Panc1 (cell line): ENCODE results near the gene MPP3. TPM values are rescaled to one million over a fixed set of nuclear protein-coding genes. Genes with fewer than 3 reads are reported as not detected.
"Not testable (repeated sequence)": the region's sequence is repeated elsewhere in the genome, so short reads cannot be mapped to it uniquely, and the experiment has no call there.

Source experiments
- ATAC-seq: fragments of 200-7000 bp; cut with Tn5 transposase; 2 replicates; pipeline ENCODE4 v1.9.1; 2020; ENCODE audit warnings: mild to moderate bottlenecking, moderate library complexity
- BruUV-seq: library from RNA; stranded (reverse); fragments of 400-500 nt; replicated peaks from 2 replicates; lab custom pipeline; 2021; lab: Mats Ljungman, UMichigan
- CTCF ChIA-PET: fragments of 300-600 bp; sonication (Branson Sonifier 250); formaldehyde crosslinking; loops from one replicate; lab custom pipeline; 2022; ENCODE audit warnings: antibody characterized with exemption; lab: Charles Lee
- POLR2A ChIA-PET: fragments of 300-600 bp; sonication (Branson Sonifier 250); formaldehyde crosslinking; loops from one replicate; lab custom pipeline; 2022; ENCODE audit warnings: antibody characterized with exemption; lab: Charles Lee
- DNase-seq: peaks from one replicate; pipeline ENCODE4 v3.0.0-alpha.2; 2010; ENCODE audit warnings: low read depth, low spot score
- H3K27ac ChIP-seq: 2 replicates; pipeline ENCODE4 v1.5.1; 2011; ENCODE audit warnings: mild to moderate bottlenecking, low read length, inconsistent platforms
- H3K27me3 ChIP-seq: fragments of 200-500 bp; sonication (Bioruptor generic); 2 replicates; pipeline ENCODE4 v1.6.0; 2014; ENCODE audit warnings: low read length, inconsistent platforms; ENCODE audit not compliant: control insufficient read depth, insufficient read depth
- H3K36me3 ChIP-seq: fragments of 200-500 bp; sonication (Bioruptor generic); 2 replicates; pipeline ENCODE4 v1.5.1; 2014; ENCODE audit warnings: inconsistent platforms, mild to moderate bottlenecking, low read length, moderate library complexity; ENCODE audit not compliant: control insufficient read depth, insufficient read depth
- H3K4me1 ChIP-seq: 2 replicates; pipeline ENCODE4 v1.5.1; 2011; ENCODE audit warnings: inconsistent platforms, mild to moderate bottlenecking, low read length, moderate library complexity; ENCODE audit not compliant: control insufficient read depth, insufficient read depth
- H3K4me3 ChIP-seq, 2 experiments: 2 replicates each; pipeline ENCODE4 v1.5.1; 2011 to 2012; ENCODE audit warnings: low read depth in 2 of 2, low read length in 2 of 2, mild to moderate bottlenecking in 2 of 2, inconsistent platforms in 1 of 2, moderate library complexity in 1 of 2
- H3K9me3 ChIP-seq: fragments of 200-500 bp; sonication (Bioruptor generic); 2 replicates; pipeline ENCODE4 v1.5.1; 2014; ENCODE audit warnings: low read depth, mild to moderate bottlenecking, inconsistent platforms, low read length, moderate library complexity; ENCODE audit not compliant: control insufficient read depth, insufficient read depth
- POLR2AphosphoS5 ChIP-seq: IDR thresholded peaks from 2 replicates; pipeline ENCODE4 v1.6.1; 2012; ENCODE audit warnings: mild to moderate bottlenecking, low read depth, low read length, moderate library complexity
- SIN3A ChIP-seq: IDR thresholded peaks from 2 replicates; pipeline ENCODE4 v1.6.1; 2012; ENCODE audit warnings: low read depth, mild to moderate bottlenecking, low read length, moderate library complexity, borderline replicate concordance; ENCODE audit not compliant: insufficient read depth
- TCF7L2 ChIP-seq: IDR thresholded peaks from 2 replicates; pipeline ENCODE4 v1.6.1; 2011; ENCODE audit warnings: mild to moderate bottlenecking, low read depth, low read length, inconsistent platforms
- in situ Hi-C: cut with HindIII; loops from 2 replicates; pipeline ENCODE4 v1.10.0; 2016; ENCODE audit warnings: low sequenced_read_pairs, low pct_unique_long_range_greater_than_20kb
- intact Hi-C: fragments of 100-400 bp; cut with micrococcal nuclease; formaldehyde crosslinking; loops from one replicate; pipeline ENCODE4 v1.10.0; 2022; ENCODE audit not compliant: unreplicated experiment
- total RNA-seq: library from RNA; stranded (reverse); gene quantifications from one replicate; pipeline ENCODE4 v1.2.1, GENCODE V29; 2021; ENCODE audit not compliant: unreplicated experiment
- TF ChIP-seq, protein P1 (sequence below), 2 experiments: IDR thresholded peaks; 2 replicates each; pipeline ENCODE4 v1.6.1; 2011 to 2012; ENCODE audit warnings: low read depth in 2 of 2, control low read depth in 1 of 2, low read length in 1 of 2, mild to moderate bottlenecking in 1 of 2, moderate library complexity in 1 of 2; ENCODE audit not compliant: insufficient read depth in 1 of 2

Gene MPP3
- total RNA-seq, 1 experiment from 2014 or later, result 7.1 TPM

DNA sequence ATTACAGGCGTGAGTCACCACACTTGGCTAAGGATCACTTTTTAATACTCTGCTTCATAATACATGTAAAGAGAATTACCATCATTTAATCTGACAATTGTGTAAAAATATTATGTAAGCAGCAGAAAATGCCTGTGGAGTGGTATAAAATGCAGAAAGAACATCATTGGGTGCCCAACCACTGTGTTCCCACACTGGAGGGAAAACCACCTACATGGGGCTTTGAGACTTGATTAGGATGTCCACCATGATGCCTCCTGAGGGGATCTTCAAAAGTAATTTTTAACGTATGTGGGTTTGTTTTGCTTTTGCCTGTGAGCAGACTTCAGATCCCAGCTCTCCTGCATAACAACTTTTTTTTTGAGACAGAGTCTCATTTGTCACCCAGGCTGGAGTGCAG lies 33.9 kb downstream of the MPP3 start:
- no TSS peak for BruUV-seq
- TF ChIP-seq TCF7L2 (no peak), POLR2AphosphoS5 (no peak), SIN3A (no peak)
- no peaks in the 10 kb centered on the region for H3K9me3 ChIP-seq
- ATAC-seq (no peak), DNase-seq (no peak)
- H3K27ac ChIP-seq, result no peak overlapping the region
- H3K4me3 ChIP-seq, result no peak overlapping the region
- in situ Hi-C loops, result no loop called here
- no peaks in the 10 kb centered on the region for H3K27me3 ChIP-seq
- intact Hi-C loops, result no loop called here
- CTCF ChIA-PET, result no interaction called here
- POLR2A ChIA-PET, result no interaction called here
- H3K36me3 ChIP-seq, result no peaks in the 10 kb centered on the region
- no peaks in the 10 kb centered on the region for H3K4me1 ChIP-seq

- H3K4me3 ChIP-seq, H3K27ac ChIP-seq, BruUV-seq, in situ Hi-C loops, intact Hi-C loops, H3K9me3 ChIP-seq, CTCF ChIA-PET, ATAC-seq, H3K27me3 ChIP-seq, POLR2A ChIA-PET, H3K36me3 ChIP-seq, DNase-seq, H3K4me1 ChIP-seq: not testable (repeated sequence)
Observed at GRCh38 chr17:43798024-43798423, 34.9 kb downstream of the MPP3 start.

DNA sequence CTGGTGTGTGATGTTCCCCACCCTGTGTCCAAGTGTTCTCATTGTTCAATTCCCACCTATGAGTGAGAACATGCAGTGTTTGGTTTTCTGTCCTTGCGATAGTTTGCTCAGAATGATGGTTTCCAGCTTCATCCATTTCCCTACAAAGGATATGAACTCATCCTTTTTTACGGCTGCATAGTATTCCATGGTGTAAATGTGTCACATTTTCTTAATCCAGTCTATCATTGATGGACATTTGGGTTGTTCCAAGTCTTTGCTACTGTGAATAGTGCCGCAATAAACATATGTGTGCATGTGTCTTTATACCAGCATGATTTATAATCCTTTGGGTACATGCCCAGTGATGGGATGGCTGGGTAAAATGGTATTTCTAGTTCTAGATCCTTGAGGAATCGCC lies 40.3 kb downstream of the MPP3 start:
- DNase-seq, H3K36me3 ChIP-seq, CTCF ChIA-PET, ATAC-seq, POLR2A ChIA-PET, H3K4me3 ChIP-seq, H3K27ac ChIP-seq, H3K4me1 ChIP-seq, intact Hi-C loops, BruUV-seq, H3K27me3 ChIP-seq, H3K9me3 ChIP-seq, in situ Hi-C loops: not testable (repeated sequence)

- ATAC-seq (peak; percentile 78), DNase-seq (no peak)
- intact Hi-C loops, result no loop called here
- ChIA-PET POLR2A (no interaction called here), CTCF (no interaction called here)
- H3K4me3 ChIP-seq, result no peak overlapping the region
- H3K27ac ChIP-seq, result no peak overlapping the region
- H3K4me1 ChIP-seq, result no peaks in the 10 kb centered on the region
- no TSS peak for BruUV-seq
- H3K9me3 ChIP-seq, result no peaks in the 10 kb centered on the region
- TF ChIP-seq TCF7L2 (no peak), POLR2AphosphoS5 (no peak), SIN3A (no peak)
- TF ChIP-seq, protein P1, sequence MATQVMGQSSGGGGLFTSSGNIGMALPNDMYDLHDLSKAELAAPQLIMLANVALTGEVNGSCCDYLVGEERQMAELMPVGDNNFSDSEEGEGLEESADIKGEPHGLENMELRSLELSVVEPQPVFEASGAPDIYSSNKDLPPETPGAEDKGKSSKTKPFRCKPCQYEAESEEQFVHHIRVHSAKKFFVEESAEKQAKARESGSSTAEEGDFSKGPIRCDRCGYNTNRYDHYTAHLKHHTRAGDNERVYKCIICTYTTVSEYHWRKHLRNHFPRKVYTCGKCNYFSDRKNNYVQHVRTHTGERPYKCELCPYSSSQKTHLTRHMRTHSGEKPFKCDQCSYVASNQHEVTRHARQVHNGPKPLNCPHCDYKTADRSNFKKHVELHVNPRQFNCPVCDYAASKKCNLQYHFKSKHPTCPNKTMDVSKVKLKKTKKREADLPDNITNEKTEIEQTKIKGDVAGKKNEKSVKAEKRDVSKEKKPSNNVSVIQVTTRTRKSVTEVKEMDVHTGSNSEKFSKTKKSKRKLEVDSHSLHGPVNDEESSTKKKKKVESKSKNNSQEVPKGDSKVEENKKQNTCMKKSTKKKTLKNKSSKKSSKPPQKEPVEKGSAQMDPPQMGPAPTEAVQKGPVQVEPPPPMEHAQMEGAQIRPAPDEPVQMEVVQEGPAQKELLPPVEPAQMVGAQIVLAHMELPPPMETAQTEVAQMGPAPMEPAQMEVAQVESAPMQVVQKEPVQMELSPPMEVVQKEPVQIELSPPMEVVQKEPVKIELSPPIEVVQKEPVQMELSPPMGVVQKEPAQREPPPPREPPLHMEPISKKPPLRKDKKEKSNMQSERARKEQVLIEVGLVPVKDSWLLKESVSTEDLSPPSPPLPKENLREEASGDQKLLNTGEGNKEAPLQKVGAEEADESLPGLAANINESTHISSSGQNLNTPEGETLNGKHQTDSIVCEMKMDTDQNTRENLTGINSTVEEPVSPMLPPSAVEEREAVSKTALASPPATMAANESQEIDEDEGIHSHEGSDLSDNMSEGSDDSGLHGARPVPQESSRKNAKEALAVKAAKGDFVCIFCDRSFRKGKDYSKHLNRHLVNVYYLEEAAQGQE (IDR thresholded peaks at IDR 0.05; ENCODE audit: insufficient read depth in 1 of 2, low read depth in 2 of 2, low read length in 1 of 2), result no peak
- no peaks in the 10 kb centered on the region for H3K36me3 ChIP-seq
- no peaks in the 10 kb centered on the region for H3K27me3 ChIP-seq
- in situ Hi-C loops, result no loop called here
Observed at GRCh38 chr17:43791589-43791988, 41.4 kb downstream of the MPP3 start.
